ENCODE data around the gene CCDC142.

The CCDC142 gene

DNA sequence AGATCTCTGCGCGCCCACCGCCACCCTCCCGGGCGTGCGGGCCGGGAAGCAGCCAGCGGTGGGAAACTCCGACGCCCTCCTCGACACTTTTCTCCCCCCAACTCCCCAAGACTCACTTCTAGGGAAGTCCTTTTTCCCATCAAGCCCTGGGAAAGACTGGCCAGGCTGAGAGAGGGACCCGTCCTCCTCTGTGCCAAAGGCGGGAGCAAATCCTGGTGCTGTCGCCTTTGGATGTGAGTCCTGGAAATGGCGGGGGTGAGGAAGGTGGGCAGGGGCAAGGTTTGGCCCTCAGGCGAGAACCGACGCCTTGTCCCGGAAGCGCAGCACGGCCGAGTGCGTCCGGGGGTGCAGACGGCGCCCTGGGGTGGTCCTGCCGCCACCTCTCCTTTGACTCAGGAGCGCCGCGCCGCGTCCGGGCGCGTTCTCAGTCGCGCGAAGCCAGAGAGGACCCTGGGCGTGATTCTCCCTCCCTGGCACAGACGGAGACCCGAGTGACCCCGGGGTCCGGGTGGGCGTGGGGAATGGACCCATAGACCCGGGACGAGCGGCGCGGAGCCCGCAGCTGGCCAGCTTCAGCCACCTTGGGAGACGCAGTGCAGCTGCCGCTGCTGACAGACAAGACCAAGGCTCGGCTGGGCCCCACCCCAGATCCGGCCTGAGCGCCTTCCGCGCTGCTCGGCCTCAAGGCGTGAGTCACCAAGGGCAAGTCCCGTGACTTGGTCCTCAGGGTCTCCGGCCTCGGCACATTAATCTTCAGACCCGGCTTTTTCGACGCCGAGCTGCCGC, 20.1 kb upstream of the CCDC142 start:
- Histone ChIP-seq H3K27me3 (peaks cover 0 to 56% of the 10 kb centered on the region in 2 donors), H3K36me3 (peaks cover 13 to 24% (median 13%) of the 10 kb centered on the region in 3 donors), H3K4me1 (peaks cover 0 to 58% (median 48%) of the 10 kb centered on the region in 4 donors), H3K4me3 (peak overlapping the region; percentile 43 to 61), H3K9me3 (no peaks in the 10 kb centered on the region), H3K27ac (peak overlapping the region; percentile 27 to 43)
- peak; percentile 87 to 88 for DNase-seq
- intact Hi-C loops (cut with DNase I; ENCODE audit: low total_unique reads) = no loop called here
- TF ChIP-seq, protein P1, sequence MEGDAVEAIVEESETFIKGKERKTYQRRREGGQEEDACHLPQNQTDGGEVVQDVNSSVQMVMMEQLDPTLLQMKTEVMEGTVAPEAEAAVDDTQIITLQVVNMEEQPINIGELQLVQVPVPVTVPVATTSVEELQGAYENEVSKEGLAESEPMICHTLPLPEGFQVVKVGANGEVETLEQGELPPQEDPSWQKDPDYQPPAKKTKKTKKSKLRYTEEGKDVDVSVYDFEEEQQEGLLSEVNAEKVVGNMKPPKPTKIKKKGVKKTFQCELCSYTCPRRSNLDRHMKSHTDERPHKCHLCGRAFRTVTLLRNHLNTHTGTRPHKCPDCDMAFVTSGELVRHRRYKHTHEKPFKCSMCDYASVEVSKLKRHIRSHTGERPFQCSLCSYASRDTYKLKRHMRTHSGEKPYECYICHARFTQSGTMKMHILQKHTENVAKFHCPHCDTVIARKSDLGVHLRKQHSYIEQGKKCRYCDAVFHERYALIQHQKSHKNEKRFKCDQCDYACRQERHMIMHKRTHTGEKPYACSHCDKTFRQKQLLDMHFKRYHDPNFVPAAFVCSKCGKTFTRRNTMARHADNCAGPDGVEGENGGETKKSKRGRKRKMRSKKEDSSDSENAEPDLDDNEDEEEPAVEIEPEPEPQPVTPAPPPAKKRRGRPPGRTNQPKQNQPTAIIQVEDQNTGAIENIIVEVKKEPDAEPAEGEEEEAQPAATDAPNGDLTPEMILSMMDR (IDR thresholded peaks at IDR 0.05) = no peak

- Histone ChIP-seq H3K4me3 (peak overlapping the region; percentile 43 to 61), H3K9me3 (no peaks in the 10 kb centered on the region), H3K27ac (no peak overlapping the region), H3K36me3 (peaks cover 13 to 24% (median 13%) of the 10 kb centered on the region in 3 donors), H3K27me3 (peaks cover 0 to 63% of the 10 kb centered on the region in 2 donors), H3K4me1 (peaks cover 0 to 62% (median 53%) of the 10 kb centered on the region in 4 donors)
- TF ChIP-seq, protein P1 (IDR thresholded peaks at IDR 0.05) = no peak
- intact Hi-C loops (cut with DNase I; ENCODE audit: low total_unique reads) = no loop called here
- DNase-seq = no peak
These were observed 19.4 kb upstream of the CCDC142 start for GRCh38 chr2:74502147-74502719.

DNA sequence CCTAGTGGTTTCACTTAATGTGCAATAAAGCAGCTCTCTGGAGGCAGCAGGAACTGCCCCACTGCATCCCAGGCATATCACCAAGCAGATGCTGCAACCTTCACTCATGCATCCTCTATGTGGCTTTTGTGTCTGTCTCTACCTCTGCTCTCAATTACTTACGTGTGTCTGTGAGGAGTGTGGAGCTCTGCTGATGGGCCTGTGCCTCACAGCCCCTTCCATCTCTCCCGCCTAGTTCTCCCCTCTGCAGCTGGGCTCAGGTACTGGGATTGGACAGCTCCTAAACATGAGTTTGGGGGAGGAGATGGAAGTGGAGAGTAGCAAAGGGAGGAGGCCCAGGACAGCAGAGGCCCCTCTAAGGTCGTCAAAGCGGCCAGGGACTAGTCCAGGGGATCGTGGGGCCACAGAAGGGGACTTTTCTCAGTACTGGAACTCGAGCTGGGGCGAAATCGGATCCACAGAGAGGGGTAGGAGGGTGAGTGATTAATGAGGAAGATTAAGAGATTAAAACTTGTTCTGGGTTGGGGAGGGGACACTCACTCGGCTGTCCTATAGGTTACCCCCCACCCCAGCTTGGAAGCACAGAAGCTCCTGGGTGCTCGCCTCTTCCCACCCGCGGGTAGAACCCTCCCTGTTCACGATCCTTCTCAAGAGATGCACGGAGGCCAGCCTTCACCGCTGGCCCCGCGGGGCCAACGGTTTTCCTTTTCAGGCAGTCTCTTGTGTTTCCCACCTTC, 18.7 kb upstream of the CCDC142 start:
- TF ChIP-seq, protein P1 (IDR thresholded peaks at IDR 0.05) = no peak
- no peak for DNase-seq
- no peak overlapping the region for H3K4me3 ChIP-seq
- intact Hi-C loops (cut with DNase I; ENCODE audit: low total_unique reads) = no loop called here
- peaks cover 0 to 68% of the 10 kb centered on the region in 2 donors for H3K27me3 ChIP-seq
- peaks cover 0 to 56% (median 47%) of the 10 kb centered on the region in 4 donors for H3K4me1 ChIP-seq
- H3K36me3 ChIP-seq = peaks cover 13 to 23% (median 13%) of the 10 kb centered on the region in 3 donors
- H3K9me3 ChIP-seq = no peaks in the 10 kb centered on the region
- H3K27ac ChIP-seq = no peak overlapping the region

GRCh38 chr2:74500578-74500946, 17.8 kb upstream of the CCDC142 start:
- Histone ChIP-seq H3K9me3 (no peaks in the 10 kb centered on the region), H3K4me1 (peaks cover 0 to 47% (median 38%) of the 10 kb centered on the region in 4 donors), H3K4me3 (no peak overlapping the region), H3K27ac (no peak overlapping the region), H3K36me3 (peaks cover 5 to 14% (median 10%) of the 10 kb centered on the region in 3 donors), H3K27me3 (peaks cover 0 to 68% of the 10 kb centered on the region in 2 donors)
- intact Hi-C loops (cut with DNase I; ENCODE audit: low total_unique reads) = no loop called here
- TF ChIP-seq, protein P1 (IDR thresholded peaks at IDR 0.05) = no peak
- no peak for DNase-seq

DNA sequence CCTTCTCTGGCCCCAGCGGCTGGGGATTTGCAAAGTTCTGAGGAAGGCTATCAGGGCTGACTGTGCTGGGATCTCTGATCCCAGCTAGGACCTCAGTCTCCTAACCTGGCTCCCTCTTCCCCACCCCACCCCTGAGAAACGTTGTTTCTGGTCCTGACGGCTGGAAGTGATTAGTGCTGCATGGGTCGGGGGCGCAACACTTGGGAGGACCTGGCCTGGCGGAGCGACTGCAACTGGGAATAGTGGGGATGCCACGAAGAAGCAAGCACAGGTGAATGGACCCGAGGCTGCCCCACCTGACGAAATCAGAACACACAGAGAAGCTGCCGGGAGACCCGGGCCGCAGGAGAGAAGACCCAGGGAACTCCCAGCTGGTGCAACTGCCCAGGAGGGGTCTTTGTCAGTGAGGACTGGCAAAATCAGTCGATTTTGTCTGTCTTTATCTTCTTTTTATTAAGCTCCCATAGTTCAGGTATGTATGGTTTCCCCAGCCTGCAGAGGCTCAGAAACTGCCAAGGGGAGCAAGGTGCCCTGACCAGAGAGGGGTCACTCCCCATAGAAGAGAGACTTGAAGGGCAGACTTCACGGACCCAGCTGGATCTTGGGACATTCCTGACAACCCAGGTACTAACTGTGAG, 17.3 kb upstream of the CCDC142 start:
- no peak for DNase-seq
- Histone ChIP-seq H3K27ac (no peak overlapping the region), H3K27me3 (peaks cover 0 to 68% of the 10 kb centered on the region in 2 donors), H3K9me3 (no peaks in the 10 kb centered on the region), H3K4me3 (no peak overlapping the region), H3K36me3 (peaks cover 0 to 8% (median 5%) of the 10 kb centered on the region in 3 donors), H3K4me1 (peaks cover 0 to 43% (median 35%) of the 10 kb centered on the region in 4 donors)
- TF ChIP-seq, protein P1 (IDR thresholded peaks at IDR 0.05) = no peak
- intact Hi-C loops (cut with DNase I; ENCODE audit: low total_unique reads) = no loop called here

Measured in tibial artery (tissue), 4 donors.